Ishikawa (cell line): ENCODE data around the gene SEC63.

Source experiments
- CEBPB ChIP-seq: IDR thresholded peaks from 2 replicates; pipeline ENCODE4 v1.6.1; 2012
- CREB1 ChIP-seq: IDR thresholded peaks from 2 replicates; pipeline ENCODE4 v1.6.1; 2012; ENCODE audit warnings: low read depth
- EGR1 ChIP-seq: IDR thresholded peaks from 2 replicates; pipeline ENCODE4 v1.6.1; 2012
- EP300 ChIP-seq: IDR thresholded peaks from 2 replicates; pipeline ENCODE4 v1.6.1; 2012; ENCODE audit warnings: borderline replicate concordance
- FOXM1 ChIP-seq: IDR thresholded peaks from 2 replicates; pipeline ENCODE4 v1.6.1; 2012; ENCODE audit warnings: low read depth, borderline replicate concordance
- MAX ChIP-seq: IDR thresholded peaks from 2 replicates; pipeline ENCODE4 v1.6.1; 2012
- NFIC ChIP-seq: IDR thresholded peaks from 2 replicates; pipeline ENCODE4 v1.6.1; 2012
- RAD21 ChIP-seq: IDR thresholded peaks from 2 replicates; pipeline ENCODE4 v1.6.1; 2012; ENCODE audit warnings: low read depth
- REST ChIP-seq: IDR thresholded peaks from 2 replicates; pipeline ENCODE4 v1.6.1; 2012; ENCODE audit warnings: low read depth, mild to moderate bottlenecking
- TAF1 ChIP-seq: IDR thresholded peaks from 2 replicates; pipeline ENCODE4 v1.6.1; 2012; ENCODE audit warnings: low read depth, mild to moderate bottlenecking
- TCF12 ChIP-seq: IDR thresholded peaks from 2 replicates; pipeline ENCODE4 v1.6.1; 2012; ENCODE audit warnings: low read depth
- YY1 ChIP-seq: IDR thresholded peaks from 2 replicates; pipeline ENCODE4 v1.6.1; 2012; ENCODE audit warnings: low read depth

- TF ChIP-seq EP300 (no peak), NFIC (no peak), REST (no peak), CREB1 (no peak), MAX (no peak), FOXM1 (no peak), TAF1 (no peak), YY1 (no peak), CEBPB (no peak), RAD21 (no peak), EGR1 (no peak), TCF12 (no peak)
These were observed 130.5 kb downstream of the SEC63 start for GRCh38 chr6:107827541-107827940.
